Suprapubic skin (tissue), 4 donors: ENCODE data around the gene KRTAP22-2. TPM values are rescaled to one million over a fixed set of nuclear protein-coding genes. Genes with fewer than 3 reads are reported as not detected.

ENCODE experiments used
- DNase-seq, 2 donors: peaks; one replicate each; pipeline ENCODE4 v3.0.0-alpha.2; 2019; ENCODE audit warnings: low spot score in 2 of 2
- H3K27ac ChIP-seq: fragments of 200-600 bp; sonication (generic); one replicate; pipeline ENCODE4 v1.5.1; 2019
- H3K27me3 ChIP-seq: fragments of 200-600 bp; sonication (generic); one replicate; pipeline ENCODE4 v1.5.1; 2019
- H3K36me3 ChIP-seq: fragments of 200-600 bp; sonication (generic); one replicate; pipeline ENCODE4 v1.5.1; 2019
- H3K4me1 ChIP-seq: fragments of 200-600 bp; sonication (generic); one replicate; pipeline ENCODE4 v1.5.1; 2019
- H3K4me3 ChIP-seq: fragments of 200-600 bp; sonication (generic); one replicate; pipeline ENCODE4 v1.5.1; 2019; ENCODE audit warnings: mild to moderate bottlenecking
- H3K9me3 ChIP-seq: fragments of 200-600 bp; sonication (generic); one replicate; pipeline ENCODE4 v1.5.1; 2019
- EP300 ChIP-seq: sonication (generic); formaldehyde crosslinking; IDR thresholded peaks from one replicate; pipeline ENCODE4 v1.6.1; 2017; ENCODE audit warnings: antibody characterized with exemption
- POLR2A ChIP-seq, 2 donors: fragments of 450-650 bp; IDR thresholded peaks; one replicate each; pipeline ENCODE4 v1.6.1; 2017; ENCODE audit warnings: antibody characterized with exemption in 2 of 2, mild to moderate bottlenecking in 2 of 2, moderate library complexity in 2 of 2
- POLR2AphosphoS5 ChIP-seq, 3 donors: sonication (generic); formaldehyde crosslinking; IDR thresholded peaks; one replicate each; pipeline ENCODE4 v1.6.1; 2017; ENCODE audit warnings: antibody characterized with exemption in 3 of 3
- WGBS: methylation state at CpG from one replicate; pipeline ENCODE4 v1.1.5; 2018; 5-methylcytosine and 5-hydroxymethylcytosine counted together
- total RNA-seq, 4 donors: library from RNA; depleted of rRNA; stranded (reverse); fragments of >200 nt; gene quantifications; one replicate each; pipeline ENCODE4 v1.1.0, GENCODE V29; 2016
- TF ChIP-seq, protein P1 (sequence below), 2 donors: fragments of 200-600 bp in 1 of 2; fragments of 450-650 bp in 1 of 2; sonication (generic) in 1 of 2; IDR thresholded peaks; one replicate each; pipeline ENCODE4 v1.5.1; 2016 to 2019; ENCODE audit warnings: antibody characterized with exemption in 2 of 2, mild to moderate bottlenecking in 1 of 2, moderate library complexity in 1 of 2

Gene KRTAP22-2
- total RNA-seq, 4 donors from 2014 or later, result not detected

- Histone ChIP-seq H3K9me3 (no peaks in the 10 kb centered on the region), H3K27me3 (no peaks in the 10 kb centered on the region), H3K4me3 (no peak overlapping the region), H3K4me1 (no peaks in the 10 kb centered on the region), H3K36me3 (no peaks in the 10 kb centered on the region), H3K27ac (no peak overlapping the region)
- TF ChIP-seq, protein P1, sequence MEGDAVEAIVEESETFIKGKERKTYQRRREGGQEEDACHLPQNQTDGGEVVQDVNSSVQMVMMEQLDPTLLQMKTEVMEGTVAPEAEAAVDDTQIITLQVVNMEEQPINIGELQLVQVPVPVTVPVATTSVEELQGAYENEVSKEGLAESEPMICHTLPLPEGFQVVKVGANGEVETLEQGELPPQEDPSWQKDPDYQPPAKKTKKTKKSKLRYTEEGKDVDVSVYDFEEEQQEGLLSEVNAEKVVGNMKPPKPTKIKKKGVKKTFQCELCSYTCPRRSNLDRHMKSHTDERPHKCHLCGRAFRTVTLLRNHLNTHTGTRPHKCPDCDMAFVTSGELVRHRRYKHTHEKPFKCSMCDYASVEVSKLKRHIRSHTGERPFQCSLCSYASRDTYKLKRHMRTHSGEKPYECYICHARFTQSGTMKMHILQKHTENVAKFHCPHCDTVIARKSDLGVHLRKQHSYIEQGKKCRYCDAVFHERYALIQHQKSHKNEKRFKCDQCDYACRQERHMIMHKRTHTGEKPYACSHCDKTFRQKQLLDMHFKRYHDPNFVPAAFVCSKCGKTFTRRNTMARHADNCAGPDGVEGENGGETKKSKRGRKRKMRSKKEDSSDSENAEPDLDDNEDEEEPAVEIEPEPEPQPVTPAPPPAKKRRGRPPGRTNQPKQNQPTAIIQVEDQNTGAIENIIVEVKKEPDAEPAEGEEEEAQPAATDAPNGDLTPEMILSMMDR (IDR thresholded peaks at IDR 0.05), result no peak
- TF ChIP-seq POLR2AphosphoS5 (IDR thresholded peaks at IDR 0.05) (no peak), EP300 (no peak), POLR2A (IDR thresholded peaks at IDR 0.05) (no peak)
- no peak for DNase-seq
Measured at GRCh38 chr21:30577766-30578165, 12.4 kb downstream of the KRTAP22-2 start.

GRCh38 chr21:30567617-30568016 lies 22.6 kb downstream of the KRTAP22-2 start:
- no peaks in the 10 kb centered on the region for H3K27me3 ChIP-seq
- H3K27ac ChIP-seq, result no peak overlapping the region
- no peaks in the 10 kb centered on the region for H3K9me3 ChIP-seq
- H3K36me3 ChIP-seq, result no peaks in the 10 kb centered on the region
- DNase-seq, result no peak
- no peak for TF ChIP-seq POLR2A (IDR thresholded peaks at IDR 0.05)
- no peak for TF ChIP-seq EP300
- no peak for TF ChIP-seq POLR2AphosphoS5 (IDR thresholded peaks at IDR 0.05)
- H3K4me1 ChIP-seq, result no peaks in the 10 kb centered on the region
- H3K4me3 ChIP-seq, result no peak overlapping the region

GRCh38 chr21:30563630-30564029 lies 26.6 kb downstream of the KRTAP22-2 start:
- WGBS, result 91% methylated on average over 2 of the region's 2 CpGs
- Histone ChIP-seq H3K36me3 (no peaks in the 10 kb centered on the region), H3K27me3 (no peaks in the 10 kb centered on the region), H3K4me1 (no peaks in the 10 kb centered on the region), H3K9me3 (no peaks in the 10 kb centered on the region), H3K27ac (no peak overlapping the region), H3K4me3 (no peak overlapping the region)
- TF ChIP-seq, protein P1 (IDR thresholded peaks at IDR 0.05), result no peak
- TF ChIP-seq EP300, result no peak
- no peak for TF ChIP-seq POLR2A (IDR thresholded peaks at IDR 0.05)
- TF ChIP-seq POLR2AphosphoS5 (IDR thresholded peaks at IDR 0.05), result no peak
- no peak for DNase-seq

- H3K36me3 ChIP-seq, result no peaks in the 10 kb centered on the region
- no peak for DNase-seq
- WGBS, result 81% methylated on average over 6 of the region's 6 CpGs
- no peaks in the 10 kb centered on the region for H3K9me3 ChIP-seq
- no peaks in the 10 kb centered on the region for H3K4me1 ChIP-seq
- TF ChIP-seq EP300 (no peak), POLR2AphosphoS5 (IDR thresholded peaks at IDR 0.05) (no peak)
- TF ChIP-seq, protein P1 (IDR thresholded peaks at IDR 0.05), result no peak
- H3K4me3 ChIP-seq, result no peak overlapping the region
- no peak overlapping the region for H3K27ac ChIP-seq
- no peaks in the 10 kb centered on the region for H3K27me3 ChIP-seq
Measured at GRCh38 chr21:30563072-30563471, 27.1 kb downstream of the KRTAP22-2 start.

DNA sequence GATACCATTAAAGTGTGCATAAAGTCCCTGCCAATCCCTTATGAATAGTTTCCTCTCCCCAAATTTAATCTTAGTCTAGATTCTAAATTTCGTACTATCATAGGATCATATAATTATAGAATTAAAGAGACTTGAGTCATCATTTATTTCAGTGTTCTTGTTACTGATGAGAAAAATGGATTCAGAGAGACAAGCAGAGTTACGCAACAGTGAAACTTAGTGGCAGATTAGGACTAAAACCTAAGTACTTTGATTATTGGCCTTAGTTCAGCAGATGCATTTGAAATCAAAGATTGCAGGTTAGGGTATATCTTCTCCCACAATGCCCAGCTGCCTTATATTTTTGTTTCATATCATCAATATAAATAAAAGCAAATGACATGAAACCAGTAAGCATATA lies 28.2 kb downstream of the KRTAP22-2 start:
- Histone ChIP-seq H3K4me3 (no peak overlapping the region), H3K27ac (no peak overlapping the region), H3K27me3 (no peaks in the 10 kb centered on the region), H3K36me3 (no peaks in the 10 kb centered on the region), H3K4me1 (no peaks in the 10 kb centered on the region), H3K9me3 (no peaks in the 10 kb centered on the region)
- TF ChIP-seq EP300 (no peak), POLR2A (IDR thresholded peaks at IDR 0.05) (no peak), POLR2AphosphoS5 (IDR thresholded peaks at IDR 0.05) (no peak)
- TF ChIP-seq, protein P1 (IDR thresholded peaks at IDR 0.05), result no peak
- 59% methylated on average over 2 of the region's 2 CpGs for WGBS
- no peak for DNase-seq

DNA sequence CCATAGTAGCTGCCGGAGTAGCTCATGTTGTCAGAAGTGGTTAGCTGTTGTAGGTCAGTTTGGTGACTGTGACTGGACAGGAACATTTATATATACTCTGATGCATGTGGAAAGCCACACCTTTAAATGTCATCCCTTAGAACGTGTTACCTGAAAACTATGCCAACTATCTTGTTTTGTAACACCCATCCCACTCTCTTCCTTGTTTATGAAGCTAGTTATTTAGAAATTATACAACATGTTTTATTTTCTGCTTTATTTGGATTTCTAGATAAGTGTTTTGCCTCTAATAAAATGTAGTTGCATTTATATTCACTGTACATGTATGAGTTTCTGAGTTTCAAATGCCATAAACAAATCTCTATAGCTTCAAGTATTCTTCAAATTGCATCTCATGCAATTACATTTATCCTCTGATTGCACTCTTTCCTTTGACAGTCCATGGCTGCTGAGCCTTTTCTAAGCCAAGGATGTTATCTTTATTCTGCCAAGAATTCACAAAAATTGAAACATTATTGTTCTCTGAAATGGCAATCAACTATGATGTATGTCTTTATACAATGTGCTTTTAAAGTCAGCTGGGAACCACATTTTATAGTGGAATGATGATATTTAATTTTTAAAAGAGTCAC lies 28.8 kb downstream of the KRTAP22-2 start, which contains the start of gene KRTAP19-7:
Gene KRTAP19-7, minus strand, starts transcription at position 51 of the 632 bp plus-strand sequence. Its CDS starts 25 bp downstream, at position 26.
- no peaks in the 10 kb centered on the region for H3K36me3 ChIP-seq
- H3K27me3 ChIP-seq, result no peaks in the 10 kb centered on the region
- no peaks in the 10 kb centered on the region for H3K9me3 ChIP-seq
- DNase-seq, result no peak
- no peaks in the 10 kb centered on the region for H3K4me1 ChIP-seq
- H3K27ac ChIP-seq, result no peak within 1 kb of the TSS
- H3K4me3 ChIP-seq, result no peak within 1 kb of the TSS
- TF ChIP-seq POLR2AphosphoS5 (IDR thresholded peaks at IDR 0.05) (no peak), EP300 (no peak)
- TF ChIP-seq, protein P1 (IDR thresholded peaks at IDR 0.05), result no peak
- 59% methylated on average over 2 of the region's 2 CpGs for WGBS
